Right renal cortex interstitium (tissue), 3 donors: ENCODE data around the gene TMCC3. TPM values are rescaled to one million over a fixed set of nuclear protein-coding genes. Genes with fewer than 3 reads are reported as not detected.

Experiments
- DNase-seq, 3 donors: peaks; one replicate each; pipeline ENCODE4 v3.0.0-alpha.2; 2013; ENCODE audit warnings: low read depth in 3 of 3, low spot score in 2 of 3
- polyA plus RNA-seq, 3 donors: library from polyadenylated mRNA; unstranded; fragments of 120-200 nt; gene quantifications; one replicate each; pipeline ENCODE4 v1.2.1, GENCODE V29; 2013; ENCODE audit not compliant: insufficient read length in 3 of 3

The TMCC3 gene
- polyA plus RNA-seq, 3 donors = 44.2 to 48.3 (median 47.1) TPM

GRCh38 chr12:94637390-94638113 lies 12.8 kb downstream of the TMCC3 start:
- no peak for DNase-seq

DNA sequence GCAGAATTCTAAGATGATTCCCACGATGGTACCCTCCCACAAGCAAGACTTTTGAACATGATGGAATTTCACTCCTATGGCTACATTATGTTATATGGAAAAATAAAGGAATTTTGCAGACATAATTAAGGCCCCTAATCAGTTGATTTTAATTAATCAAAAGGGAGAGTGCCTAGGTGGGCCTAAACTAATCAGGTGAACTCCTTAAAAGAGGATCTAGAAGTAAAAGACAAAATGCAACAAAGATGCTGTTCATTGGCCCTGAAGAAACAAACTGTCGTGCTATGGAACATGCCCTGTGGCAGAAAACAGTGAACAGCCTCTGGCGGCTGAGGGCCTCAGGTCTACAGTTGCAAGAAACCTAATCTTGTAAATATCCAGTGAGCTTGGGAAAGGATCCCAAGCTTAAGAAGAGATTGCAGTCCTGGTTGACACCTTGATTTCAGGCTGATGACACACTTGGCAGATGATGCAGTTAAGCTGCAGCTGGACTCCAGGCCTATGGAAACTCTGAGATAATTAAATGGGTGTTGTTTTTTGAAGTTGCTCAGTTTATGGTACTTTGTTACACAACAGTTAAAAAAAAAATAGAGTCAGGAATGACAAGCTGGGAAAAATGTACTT lies 13.8 kb downstream of the TMCC3 start:
- no peak for DNase-seq

DNA sequence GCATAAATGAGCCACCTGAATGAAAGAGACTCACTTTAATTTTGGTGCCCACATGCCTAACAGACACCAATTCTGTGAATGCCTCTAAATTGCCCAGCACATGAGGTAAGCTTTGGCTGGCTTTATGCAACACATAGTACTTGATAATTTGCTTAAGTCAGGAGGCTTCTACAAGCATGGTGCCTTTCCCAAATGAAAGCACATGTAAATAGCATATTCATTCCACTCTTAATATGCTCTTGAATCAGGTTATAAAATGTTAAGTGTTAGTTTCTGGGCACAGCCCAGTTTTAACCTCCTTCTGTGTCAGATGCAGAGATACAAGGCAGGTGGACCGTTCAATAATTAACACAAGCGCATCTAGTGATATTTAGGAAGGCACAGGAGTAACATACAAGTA lies 15.6 kb downstream of the TMCC3 start:
- DNase-seq = no peak

DNA sequence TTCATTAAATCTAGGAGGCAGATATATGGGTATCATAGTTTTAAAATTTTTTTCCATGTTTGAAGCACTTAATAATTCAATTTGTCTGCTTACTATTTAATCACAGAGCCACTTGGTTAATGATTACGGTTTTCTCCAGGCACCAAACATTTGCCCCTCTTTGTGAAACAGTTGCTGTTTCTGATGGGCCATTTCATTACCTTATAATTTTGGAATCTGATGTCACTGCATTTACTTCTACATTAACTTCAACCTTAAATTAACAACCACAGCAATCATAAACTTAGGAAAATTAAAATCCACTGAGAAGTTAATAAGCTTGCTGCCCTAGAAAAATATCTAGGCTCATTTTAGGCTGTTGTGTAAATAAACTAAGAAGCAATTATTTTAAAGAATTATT lies 17.0 kb downstream of the TMCC3 start:
- no peak for DNase-seq

GRCh38 chr12:94631058-94631457 lies 19.3 kb downstream of the TMCC3 start:
- no peak for DNase-seq

DNA sequence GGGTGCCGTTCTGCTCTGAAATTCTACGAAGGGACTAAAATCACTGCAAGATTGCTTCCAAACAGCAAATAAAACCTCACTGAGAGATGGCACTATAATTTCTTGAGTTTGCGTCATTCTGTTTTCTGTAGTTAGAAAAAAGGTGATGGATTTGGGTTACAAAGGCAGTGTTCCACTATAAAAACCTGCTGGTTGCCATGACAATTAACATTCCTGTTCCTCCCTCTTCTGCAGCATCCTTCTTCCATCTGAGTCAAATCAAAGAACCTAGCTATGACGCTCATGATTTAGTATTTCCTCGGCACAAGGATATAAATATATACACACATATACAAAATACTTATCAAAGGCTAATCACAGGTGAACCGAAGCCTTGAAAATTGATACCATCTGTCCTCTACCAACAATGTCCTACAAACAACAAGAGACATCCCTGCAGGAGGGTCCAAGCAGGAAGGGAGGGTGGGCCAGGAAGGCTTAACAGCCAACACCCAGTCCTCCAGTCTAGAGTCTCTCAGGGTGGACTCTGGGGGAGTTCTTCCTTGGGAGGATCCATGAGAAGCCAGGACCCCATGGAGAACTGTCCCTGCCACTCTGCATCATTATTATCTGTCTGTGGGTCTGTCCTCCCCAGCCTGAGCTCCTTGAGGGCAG lies 21.4 kb downstream of the TMCC3 start:
- DNase-seq = no peak

DNA sequence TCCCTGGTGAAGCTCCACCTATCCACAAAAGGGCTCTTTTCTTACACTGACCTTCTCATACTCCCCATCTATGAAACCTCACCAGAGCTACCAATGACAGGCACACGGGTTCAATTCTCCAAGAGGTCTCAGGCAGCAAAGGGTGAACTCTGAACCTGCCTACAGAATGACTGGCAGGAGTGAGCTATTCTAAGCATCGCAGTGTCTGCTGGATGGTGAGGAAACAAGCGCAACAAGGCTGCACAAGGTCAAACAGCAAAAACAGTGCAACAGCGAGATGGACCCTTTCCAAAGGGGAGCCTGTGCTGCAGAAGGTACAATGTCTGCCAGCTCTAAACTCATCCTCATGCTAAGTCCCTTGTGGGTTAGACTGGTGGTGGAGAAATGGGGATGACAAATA lies 22.0 kb downstream of the TMCC3 start:
- no peak for DNase-seq

- no peak for DNase-seq
Measured at GRCh38 chr12:94625531-94625930, 24.8 kb downstream of the TMCC3 start.

DNA sequence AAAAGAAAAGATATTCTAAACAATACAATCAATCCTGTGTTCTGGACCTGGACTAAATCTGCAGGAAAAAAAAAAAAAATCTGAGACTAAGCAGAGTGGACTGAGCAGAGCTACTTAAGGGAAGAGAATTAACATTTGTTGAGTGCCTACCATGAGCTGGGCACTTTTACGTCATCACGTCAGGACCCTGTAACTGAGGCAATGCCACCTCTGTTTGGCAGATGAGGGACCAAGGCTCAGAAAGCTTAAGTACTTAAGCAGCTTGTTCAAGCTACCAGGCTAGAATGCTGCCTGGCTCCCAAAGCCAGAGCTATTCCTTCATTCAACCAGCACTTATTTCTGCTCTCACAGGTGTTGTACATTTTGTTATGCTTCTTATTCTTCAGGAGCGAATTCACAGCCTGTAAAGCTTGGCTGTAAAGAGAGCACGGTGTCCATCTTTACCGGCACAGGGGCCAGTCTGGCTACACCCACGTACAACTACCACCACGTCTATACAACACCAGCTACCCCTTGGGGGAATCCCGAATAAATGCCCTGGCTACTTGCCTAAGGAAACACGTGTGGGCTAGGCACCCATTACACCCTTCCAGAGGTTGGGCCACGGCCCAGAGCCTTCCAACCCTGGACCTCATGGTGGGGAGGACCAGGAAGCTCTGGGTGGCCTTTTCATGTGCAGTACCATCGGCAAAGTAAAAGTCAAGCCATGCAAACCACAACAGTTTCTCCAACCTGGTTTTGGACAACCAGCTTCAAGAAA lies 27.0 kb downstream of the TMCC3 start:
- no peak for DNase-seq

GRCh38 chr12:94622475-94622874 lies 27.9 kb downstream of the TMCC3 start:
- no peak for DNase-seq

DNA sequence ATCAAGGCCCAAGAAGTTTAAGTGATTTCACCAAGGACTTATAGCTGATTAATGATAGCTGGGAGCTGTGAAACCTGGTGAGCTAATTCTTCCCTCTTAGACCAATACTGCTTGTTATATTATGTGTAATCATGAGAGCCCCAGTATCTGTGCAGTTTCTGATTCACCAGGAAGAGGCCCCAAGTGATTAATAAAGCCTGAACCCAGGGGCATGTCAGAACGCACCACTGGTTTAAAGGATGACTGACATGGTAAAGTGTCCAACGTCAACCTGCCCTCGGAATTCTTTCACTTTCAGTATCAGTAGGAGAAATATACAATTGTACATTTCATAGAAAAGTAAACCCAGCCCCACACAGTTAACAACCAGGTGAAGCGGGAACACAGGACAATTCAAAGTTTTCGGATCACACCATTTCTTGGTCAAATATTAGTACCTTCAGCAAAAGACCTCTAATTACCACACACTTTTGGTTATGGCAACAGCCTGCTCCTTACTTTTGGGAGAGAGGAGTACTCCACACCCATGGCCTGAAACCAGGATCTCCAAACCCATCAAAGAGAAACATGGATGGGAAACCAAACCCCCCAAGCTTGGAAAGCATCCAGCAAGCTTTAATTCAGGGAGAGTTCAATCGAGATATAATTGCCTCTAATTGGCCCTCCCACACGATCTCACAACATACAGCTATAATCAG lies 28.5 kb downstream of the TMCC3 start:
- no peak for DNase-seq

DNA sequence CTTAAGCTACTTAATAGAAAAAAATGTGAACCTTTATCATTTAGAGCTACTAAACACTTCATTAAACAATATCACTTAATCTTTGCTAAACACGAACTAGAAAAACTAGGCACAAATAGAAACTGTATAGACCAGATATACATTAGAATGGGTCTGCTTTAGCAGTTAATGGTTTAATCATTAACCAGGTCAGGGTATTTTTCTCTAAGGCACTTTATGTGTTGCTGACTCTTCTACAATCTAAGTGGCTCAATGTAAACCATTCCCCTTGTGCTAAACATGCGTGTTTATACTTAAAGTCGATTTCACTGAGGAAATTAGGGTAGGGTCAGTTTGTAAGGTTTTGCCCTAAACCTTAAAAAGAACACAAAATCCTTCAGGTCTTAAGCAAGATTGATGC lies 29.7 kb downstream of the TMCC3 start:
- DNase-seq = no peak

- no peak for DNase-seq
Measured at GRCh38 chr12:94618995-94619695, 31.2 kb downstream of the TMCC3 start.

DNA sequence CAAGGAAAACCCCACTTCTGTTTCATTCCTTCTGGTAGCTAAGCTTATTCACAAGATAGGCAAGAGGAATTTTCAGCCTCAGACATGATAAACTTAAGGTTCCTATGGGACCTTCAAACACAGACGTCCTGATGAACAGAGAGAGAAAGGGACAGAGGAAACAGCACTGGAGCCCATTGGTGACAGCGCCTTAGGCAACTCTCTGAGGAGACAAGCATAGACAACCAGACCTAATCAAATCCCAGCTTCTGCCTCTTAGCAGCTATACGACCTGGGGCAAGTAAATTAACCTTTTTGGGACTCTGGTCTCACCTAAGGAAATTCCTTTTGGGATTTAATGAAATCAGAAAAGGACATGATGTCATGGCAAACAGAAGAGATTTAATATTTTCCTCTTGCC lies 33.3 kb downstream of the TMCC3 start:
- no peak for DNase-seq

DNA sequence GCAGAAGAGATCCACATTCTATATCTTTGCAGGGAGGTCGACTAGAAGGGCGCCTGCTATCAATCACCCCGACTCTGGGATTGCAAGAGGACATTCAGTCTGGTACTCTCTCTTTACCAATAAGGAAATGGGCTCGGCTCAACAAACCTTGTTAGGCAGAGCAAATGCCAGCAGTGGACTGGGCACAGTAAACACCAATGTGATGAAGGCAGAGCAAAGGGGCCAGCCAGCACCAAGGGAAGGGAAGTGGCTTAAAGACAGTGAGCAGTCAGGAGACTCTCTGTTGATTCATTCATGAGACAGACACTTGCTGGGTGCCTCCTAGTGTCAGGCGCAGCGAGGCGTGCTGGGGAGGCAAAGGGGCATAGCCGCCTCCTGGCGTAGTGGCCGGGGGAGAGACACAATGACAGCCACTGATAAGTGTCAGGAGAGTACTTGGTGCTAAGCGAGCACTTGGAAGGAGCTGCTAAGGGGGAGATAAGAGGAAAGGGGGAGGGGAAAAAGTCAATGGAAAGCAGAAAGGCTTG lies 34.1 kb downstream of the TMCC3 start:
- DNase-seq = no peak

DNA sequence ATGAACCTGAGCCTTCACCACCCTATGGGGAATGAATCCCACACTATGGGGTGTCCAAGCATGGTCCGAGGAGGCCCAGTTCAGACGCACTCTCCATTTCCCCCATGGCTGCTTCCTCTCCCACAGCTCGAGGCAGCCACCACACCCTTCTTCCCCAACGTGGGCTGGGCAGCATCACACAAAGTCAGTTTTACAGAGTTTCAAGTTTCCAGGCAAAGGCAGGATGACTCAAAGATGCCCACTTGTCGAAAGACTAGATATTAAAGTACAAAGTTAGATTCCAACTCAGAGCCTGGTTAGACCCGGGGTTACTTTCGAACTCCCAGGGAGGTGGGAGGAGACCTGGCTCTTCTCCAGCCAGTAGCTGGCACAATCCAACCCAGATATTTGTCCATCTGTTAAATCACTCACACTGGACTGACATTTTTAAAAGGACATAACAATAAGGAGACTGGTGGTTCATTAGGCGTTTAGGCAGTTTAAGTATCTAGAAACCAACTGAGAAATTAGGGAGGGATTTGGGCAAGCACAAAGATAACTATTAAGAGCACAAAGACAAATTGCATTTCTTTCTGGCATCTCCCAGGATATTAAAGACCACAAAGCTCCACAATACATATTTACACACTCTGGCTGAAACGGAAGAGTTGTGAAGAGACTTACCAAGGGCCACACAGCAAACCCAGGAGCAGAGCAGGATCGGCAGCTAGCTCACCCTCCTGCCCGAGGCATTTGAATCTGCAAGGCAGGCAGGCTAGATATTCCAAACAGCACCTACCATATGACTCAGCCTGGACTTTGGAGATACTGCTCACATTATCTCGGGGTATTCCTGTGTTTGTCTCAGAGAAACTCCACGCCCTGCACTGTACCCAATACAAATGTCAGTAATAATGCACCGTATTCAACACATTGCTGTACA lies 34.8 kb downstream of the TMCC3 start:
- DNase-seq = no peak

DNA sequence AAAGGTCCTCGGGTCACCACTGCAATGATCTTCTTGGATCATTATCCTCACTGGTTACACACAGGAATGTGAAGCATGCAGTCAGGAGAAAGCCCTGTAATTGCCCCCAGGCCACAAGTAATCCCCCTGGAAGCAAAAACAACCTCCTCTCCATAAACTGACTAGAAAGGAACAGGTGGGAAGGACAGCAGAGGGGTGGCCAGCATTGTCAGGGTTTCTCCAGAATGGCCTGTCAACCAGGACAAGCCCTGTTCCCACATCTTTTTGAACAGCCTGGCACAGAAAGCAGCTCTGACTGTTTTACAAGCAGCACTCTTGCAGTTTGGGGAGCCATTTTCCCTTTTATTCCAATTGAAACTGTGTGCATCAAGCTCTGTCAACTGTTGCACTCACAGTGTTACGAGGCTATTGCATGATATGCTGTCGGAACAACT lies 36.1 kb downstream of the TMCC3 start:
- peak in 1 of 3 donors; percentile 65 for DNase-seq

DNA sequence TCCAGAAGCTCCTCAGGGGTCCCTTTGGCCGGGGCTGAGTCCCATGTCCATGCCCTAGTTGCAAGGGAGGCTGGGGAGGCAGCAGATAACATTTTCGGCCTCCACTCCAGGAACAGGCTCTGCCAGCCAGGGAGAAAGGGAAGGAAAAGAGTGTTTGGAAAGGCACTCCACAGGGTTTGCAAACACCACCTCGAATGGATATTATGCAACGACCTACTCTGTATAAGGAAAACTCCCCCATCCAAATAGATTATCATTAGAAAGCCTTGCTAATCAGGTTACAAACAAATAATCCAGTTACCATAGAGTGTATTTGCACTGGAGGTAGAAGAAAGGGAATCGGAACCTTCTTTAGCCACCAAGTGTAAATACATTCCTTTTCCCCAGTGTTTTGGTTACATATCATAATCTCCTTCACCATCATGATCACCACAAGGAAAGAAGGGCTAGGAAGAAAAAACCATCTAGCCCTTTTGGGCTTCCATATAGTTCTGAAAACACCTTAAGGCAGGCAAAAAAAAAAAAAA lies 40.4 kb downstream of the TMCC3 start:
- no peak for DNase-seq
